GM18861 (cell line): ENCODE measurements around the gene FHOD1.

Experiments
- ATAC-seq: cut with Tn5 transposase; IDR thresholded peaks from one replicate; pipeline ENCODE4 v1.9.1; 2021; ENCODE audit not compliant: unreplicated experiment

The FHOD1 gene

GRCh38 chr16:67209565-67209964, 37.7 kb downstream of the FHOD1 start:
- ATAC-seq: no peak

- no peak for ATAC-seq
Observed at GRCh38 chr16:67208154-67208896, 39.0 kb downstream of the FHOD1 start.

GRCh38 chr16:67207249-67208091, 39.8 kb downstream of the FHOD1 start:
- no peak for ATAC-seq

DNA sequence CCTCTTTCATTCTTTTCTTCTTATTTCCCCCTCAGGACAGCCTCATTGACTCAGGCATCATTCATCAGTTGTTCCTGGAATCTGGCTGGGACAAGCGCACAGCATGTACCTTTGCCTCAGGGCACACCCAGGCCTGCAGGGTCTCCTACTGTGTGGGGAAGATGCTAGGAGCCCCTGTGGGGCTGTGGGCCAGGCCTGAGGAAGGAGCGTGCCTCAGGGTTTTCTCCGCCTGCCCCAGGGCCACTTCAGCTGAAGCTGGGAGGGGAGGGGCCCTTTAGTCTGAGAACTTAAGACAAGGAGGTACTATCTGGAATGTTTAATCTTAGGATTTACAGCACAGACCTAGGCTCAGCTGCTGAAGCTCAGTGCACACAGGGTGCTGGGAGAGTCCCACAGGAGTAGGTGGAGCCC, 40.4 kb downstream of the FHOD1 start:
- ATAC-seq: no peak

- ATAC-seq: no peak
Observed at GRCh38 chr16:67206129-67206837, 41.0 kb downstream of the FHOD1 start.

- ATAC-seq: no peak
Observed at GRCh38 chr16:67204076-67204475, 43.2 kb downstream of the FHOD1 start.

DNA sequence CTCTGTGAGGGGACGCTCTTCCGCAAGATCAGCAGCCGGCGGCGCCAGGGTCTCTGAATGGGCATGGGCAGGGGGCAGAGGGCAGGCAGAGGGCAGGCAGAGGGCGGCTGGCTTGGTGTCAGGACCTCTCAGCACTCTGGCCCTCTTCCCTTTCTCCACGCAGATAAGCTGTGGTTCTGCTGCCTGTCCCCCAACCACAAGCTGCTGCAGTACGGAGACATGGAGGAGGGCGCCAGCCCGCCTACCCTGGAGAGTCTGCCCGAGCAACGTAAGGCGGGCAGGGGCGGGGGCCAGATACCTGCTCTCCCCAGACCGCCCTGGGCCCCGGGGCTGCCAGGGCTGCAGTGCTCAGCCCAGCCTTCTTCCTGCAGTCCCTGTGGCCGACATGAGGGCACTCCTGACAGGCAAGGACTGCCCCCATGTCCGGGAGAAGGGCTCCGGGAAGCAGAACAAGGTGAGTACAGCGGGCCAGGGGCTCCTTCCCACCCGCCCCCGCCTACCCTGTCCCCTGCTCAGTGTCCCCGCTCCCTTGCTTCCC, 44.3 kb downstream of the FHOD1 start:
- ATAC-seq: no peak

- no peak for ATAC-seq
Observed at GRCh38 chr16:67202426-67202825, 44.9 kb downstream of the FHOD1 start.

GRCh38 chr16:67201411-67202345, 45.6 kb downstream of the FHOD1 start:
- no peak for ATAC-seq

GRCh38 chr16:67200491-67200890, 46.8 kb downstream of the FHOD1 start:
- ATAC-seq: no peak

GRCh38 chr16:67199808-67200198, 47.5 kb downstream of the FHOD1 start:
- ATAC-seq: no peak

- no peak for ATAC-seq
Observed at GRCh38 chr16:67199011-67199807, 48.1 kb downstream of the FHOD1 start, which contains the start of gene ELMO3. Gene ELMO3 (plus strand): TSS chr16:67199131. CDS start chr16:67199327, 196 bp downstream.

DNA sequence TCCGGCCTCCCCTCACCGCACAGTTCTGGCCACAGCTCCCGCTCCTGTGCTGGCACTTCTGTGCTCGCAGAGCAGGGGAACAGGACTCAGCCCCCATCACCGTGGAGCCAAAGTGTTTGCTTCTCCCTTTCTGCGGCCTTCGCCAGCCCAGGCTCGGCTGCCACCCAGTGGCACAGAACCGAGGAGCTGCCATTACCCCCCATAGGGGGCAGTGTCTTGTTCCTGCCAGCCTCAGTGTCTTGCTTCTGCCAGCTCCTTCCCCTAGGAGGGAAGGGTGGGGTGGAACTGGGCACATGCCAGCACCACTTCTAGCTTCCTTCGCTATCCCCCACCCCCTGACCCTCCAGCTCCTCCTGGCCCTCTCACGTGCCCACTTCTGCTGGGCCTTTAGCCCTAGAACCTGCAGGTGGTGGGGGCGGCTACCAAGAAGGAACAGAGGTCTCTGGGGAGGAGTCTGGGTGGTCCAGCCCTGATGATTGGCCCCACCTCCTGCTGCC, 49.0 kb downstream of the FHOD1 start:
- no peak for ATAC-seq

DNA sequence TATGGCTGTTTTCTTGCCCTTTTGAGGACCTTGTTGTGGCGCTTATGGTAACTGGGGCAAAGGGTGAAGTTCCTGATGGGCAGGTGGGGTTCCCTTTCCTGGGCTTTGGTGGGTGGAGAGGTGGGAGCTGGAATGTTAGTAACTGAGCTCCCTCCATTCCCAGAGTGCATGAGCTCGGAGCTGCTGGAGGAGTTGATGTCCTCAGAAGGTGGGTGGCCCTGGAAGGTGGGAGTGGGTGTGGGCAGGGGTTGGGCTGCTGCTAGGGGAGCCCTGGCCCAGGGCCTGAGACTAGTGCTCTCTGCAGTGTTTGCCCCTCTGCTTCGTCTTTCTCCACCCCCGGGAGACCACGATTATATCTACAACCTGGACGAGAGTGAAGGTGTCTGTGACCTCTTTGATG, 49.6 kb downstream of the FHOD1 start:
- ATAC-seq: no peak

GRCh38 chr16:67196881-67197280, 50.4 kb downstream of the FHOD1 start:
- no peak for ATAC-seq

GRCh38 chr16:67195676-67196075, 51.6 kb downstream of the FHOD1 start:
- no peak for ATAC-seq

DNA sequence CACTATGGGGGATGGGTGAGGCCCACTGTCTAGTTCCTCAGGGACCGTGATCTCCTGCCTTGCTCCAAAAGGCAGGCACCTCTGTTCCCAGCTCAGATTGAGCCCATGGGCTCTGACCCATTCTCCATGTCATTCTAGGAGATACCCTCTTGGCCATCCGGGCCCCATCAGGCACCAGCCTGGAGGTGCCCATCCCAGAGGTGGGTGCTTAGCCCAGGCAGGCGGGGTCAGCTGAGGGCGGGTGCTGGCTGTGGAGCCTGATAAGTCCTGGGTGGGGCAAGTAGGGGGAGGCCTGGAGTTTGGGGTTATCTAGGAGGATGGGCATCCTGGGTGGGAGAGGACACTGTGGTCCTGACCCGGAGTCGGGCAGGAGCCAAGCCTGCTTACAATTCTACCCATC, 53.0 kb downstream of the FHOD1 start:
- ATAC-seq: no peak

DNA sequence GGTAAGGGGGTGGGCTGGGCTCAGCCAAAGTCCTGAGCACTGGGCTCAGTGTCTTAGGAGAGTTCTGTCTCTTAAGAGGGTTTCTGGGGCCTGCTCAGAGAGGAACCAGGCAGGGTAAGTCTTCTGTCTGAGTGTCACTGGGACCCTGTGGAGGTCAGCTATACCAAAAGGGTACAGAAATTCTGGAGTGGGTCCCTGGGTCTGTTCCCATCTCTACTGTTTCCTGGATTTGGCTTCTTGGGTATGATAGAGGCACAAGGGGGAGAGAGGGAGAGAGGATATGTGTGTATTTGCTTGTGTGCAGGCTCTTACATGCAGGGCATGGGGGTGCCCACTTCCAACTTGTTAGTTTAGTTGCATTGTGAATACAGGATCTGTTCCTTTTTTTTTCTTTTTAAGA, 53.7 kb downstream of the FHOD1 start:
- ATAC-seq: no peak

DNA sequence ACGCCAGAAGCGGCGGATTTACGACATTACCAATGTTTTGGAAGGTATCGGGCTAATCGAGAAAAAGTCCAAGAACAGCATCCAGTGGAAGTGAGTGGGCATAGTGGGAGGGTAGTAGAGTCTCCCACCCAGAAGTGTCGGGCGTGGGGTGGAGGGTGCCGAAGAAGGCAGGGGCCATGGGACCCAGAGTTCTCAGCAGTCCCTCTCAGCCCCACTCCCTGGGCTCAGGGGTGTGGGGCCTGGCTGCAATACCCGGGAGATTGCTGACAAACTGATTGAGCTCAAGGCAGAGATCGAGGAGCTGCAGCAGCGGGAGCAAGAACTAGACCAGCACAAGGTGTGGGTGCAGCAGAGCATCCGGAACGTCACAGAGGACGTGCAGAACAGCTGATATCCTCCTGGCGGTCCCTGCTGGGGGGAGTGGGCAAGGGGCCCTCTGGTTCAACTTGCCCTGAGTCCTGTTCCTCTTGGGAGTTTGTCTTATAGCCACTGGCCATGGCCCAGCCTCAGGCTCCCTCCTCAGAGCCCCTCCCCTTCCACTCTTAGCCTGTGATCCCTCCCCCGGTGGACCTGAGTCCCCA, 54.4 kb downstream of the FHOD1 start:
- no peak for ATAC-seq
